Measurements from ENCODE around the gene SEPTIN3.

Gene SEPTIN3, protein sequence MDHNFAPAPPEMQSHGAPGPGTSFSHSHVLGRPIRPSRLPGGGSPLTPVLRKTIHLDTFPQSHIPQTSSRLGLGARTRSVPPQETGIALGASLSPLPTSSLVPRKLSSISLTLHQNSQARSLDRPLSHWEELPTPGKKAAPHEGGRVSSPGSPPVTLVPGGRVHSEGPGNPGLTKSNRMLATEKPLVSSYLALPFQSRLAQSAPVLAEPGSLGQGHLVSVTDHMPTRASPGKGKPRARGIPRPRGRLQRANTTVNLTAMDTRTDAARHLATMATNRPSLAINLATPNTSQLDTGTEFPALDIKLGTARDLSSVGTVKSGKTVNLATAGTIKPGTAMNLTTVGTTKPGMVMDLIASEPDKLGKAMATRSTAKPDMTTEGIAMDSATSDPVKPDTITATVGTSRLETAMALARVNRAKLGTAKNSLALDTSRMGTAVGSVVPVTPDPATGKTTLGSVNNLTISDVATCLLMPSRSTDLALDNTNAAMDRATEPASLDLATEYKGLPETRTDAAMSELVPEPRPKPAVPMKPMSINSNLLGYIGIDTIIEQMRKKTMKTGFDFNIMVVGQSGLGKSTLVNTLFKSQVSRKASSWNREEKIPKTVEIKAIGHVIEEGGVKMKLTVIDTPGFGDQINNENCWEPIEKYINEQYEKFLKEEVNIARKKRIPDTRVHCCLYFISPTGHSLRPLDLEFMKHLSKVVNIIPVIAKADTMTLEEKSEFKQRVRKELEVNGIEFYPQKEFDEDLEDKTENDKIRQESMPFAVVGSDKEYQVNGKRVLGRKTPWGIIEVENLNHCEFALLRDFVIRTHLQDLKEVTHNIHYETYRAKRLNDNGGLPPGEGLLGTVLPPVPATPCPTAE

DNA sequence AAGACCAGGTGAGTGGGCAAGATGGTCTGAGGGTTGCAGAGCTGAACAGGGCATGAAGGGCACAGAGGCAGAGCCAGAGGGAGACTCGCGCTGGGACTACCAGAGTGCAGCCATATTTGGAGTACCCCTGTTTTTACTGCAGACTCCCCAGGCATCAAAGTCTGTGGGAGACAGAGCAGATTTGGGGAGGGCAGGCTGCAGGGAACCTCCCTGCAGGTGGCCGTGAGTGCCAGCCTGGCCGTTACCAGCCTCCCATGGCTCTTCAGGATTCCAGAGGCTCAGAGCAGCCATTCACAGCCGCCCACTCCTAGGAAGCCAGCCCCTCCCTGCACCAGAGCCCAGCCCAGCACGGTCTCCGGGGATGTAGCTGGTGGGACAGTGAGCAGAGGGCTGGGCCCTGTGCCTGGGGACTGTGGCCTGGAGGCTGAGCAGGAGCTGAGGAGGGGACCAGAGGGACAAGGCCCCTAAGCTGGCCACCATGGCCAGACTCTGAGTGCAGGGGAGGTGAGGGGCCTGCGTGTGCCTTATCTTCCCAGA lies at the start of gene SEPTIN3:
Gene SEPTIN3, plus strand, starts transcription at position 334 of the 537 bp plus-strand sequence. CDS start 2,050 bp downstream, outside the sequence.
- DNase-seq: no peak

DNA sequence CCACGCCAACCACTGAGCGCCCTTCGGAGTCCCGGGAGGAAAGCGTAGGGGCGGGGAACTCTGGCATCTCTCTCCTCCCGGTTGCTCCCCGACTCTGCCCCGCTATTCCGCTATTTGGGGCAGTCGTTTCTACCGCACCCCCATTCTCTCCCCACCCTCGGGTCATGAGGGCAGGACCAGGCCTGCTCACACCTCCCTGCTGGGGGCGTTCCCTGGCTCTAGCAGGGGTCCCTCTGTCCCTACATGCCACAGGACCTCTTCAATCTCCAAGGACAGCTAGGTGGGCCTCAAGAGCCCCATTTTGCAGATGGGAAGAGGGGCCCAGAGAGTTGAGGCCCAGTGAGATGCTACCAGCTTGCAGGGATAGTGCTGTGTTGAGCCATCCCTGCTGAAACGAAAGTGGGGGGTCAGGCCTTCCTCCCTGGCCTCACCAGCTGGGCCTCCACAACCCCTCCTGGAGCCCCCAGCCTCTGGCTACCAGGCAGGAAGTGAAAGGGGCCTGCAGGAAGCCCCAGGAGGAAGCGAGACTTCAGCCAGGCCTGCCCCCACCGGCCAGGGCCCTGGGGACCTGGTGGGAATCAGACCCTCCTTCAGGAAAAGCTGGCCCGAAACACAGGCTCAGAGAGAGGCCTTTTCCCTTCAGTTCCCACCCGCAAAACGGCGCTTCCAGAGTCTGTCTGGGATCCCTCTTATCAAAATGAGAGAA lies 48.8 kb upstream of the SEPTIN3 start:
- no peak for DNase-seq

DNA sequence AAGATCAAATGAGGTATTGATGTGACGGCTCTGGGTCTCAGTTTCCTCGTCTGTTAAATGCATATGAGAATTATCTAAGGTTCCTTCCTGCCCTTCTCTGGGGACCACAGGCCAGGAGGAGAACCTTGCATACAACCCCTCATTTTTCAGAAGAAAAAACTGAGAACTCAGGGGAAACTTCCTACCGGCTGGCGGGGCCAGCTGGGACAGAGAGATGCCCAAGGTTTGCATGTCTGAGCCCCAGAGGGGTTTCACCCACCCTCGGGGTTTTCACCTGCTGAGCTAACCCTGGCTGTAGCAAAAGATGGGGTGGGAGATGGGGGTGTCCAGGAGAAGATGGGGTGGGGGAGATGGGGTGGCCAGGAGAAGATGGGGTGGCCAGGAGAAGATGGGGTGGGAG lies 46.9 kb upstream of the SEPTIN3 start:
- DNase-seq: no peak

DNA sequence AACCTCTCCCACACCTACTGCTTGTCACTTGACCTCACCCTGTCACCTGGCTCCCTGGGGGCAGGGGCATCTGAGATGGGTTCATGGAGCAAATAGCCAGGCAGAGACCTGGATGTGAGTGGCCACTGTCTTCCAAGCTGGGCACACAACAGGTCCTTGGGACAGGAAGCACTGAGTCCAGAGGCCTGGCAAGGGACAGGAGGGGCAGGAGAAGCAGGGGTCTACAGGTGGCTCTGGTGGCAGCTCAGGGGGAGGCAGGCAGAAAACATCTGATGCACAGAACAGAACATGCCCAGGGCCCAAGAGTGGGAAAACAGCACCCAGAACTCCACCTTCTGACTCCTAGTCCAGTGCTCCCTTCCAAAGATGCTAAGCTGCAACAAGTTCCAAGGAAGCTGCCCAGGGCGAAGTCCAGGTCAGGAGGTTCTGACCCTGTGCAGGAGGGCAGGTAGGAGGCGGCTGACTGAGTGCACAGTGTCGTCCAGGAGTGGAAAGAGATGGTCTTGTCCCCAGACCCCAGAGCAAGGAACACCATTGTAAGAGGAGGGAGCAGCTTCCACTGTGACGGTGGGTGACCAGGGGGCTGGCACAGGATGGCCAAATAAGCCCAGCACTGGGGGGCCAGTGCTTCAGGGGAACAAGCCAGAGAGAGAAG lies 46.2 kb upstream of the SEPTIN3 start:
- no peak for DNase-seq

DNA sequence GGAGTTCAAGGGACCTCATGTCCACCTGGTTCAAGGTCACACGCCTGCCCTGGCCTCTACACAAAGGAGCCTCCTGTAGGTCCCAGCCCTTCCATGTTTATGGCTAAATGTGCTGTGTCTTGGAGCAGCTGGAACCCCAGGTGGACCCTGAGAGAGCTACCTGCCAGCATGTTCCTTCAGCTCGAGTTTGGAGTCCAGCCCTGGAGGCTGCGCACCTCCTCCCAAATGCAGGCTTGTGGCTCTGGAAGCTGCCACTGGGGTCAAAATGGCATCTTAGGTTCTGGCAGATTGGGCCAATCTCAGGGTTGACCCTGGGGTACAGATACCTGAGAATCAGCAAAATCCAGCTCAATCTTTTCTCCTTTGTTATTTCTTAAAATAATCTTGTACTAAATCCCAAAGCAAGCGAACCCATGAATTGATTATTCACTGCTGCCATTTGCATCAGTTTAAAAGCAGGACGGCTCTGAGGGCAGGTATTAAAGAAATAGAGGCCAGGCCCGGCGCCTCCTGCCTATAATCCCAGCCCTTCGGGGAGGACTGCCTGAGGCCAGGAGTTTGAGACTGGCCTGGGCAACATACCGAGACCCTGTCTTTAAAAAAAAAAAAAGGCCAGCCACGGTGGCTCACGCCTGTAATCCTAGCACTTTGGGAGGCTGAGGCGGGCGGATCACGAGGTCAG lies 45.5 kb upstream of the SEPTIN3 start:
- no peak for DNase-seq

DNA sequence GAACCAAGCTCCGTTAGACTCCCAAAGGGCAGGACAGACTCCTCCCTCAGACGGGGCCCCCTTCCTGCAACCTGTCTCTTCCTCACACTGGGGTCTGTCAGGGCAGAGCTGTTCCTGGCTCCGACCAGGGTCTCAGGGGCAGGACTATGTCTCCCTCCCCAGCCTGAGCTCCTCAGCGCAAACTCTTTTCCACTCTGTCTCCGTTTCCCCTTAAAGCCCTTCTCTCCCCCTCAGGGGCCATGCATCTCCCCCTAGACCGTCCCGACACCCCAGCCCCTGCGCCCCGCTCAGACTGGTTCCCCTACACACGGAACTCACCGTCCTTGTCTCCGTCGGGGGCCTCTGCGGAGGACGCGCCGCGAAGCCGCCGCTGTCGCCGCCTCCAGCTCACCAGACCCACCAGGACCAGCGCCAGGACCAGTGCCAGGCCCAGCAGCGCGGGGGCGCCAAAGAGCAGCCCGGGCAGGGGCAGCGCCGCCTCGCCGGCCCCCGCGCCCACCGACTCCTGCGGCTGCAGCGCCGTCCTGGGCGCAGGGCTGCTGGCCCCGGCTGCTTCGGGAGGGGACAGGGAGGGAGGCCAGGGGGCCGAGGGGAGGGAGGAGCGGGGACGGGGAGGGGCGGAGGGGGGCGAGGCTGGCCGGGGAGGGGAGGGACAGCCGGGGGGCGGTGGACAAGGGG lies 43.3 kb upstream of the SEPTIN3 start:
- peak; percentile 80 for DNase-seq

DNA sequence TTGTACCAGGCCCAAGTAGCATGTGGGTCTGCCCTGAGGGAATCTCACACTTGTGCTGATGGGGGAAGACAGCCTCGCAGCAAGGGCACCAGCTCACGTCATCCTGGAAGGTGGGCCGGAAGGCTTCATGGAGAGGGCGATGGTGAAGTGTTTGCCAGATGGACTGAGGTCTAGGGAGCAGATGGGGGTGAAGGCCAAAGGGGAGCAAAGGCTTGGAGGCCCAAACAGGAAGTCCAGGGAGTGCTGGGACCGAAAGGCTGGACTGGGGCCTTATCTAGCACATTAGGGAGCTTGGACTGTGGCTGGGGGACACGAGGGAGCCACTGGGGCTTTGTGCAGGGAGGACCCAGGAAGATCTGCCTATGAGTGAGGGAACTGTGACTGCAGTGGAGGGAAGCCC lies 41.4 kb upstream of the SEPTIN3 start:
- DNase-seq: no peak

DNA sequence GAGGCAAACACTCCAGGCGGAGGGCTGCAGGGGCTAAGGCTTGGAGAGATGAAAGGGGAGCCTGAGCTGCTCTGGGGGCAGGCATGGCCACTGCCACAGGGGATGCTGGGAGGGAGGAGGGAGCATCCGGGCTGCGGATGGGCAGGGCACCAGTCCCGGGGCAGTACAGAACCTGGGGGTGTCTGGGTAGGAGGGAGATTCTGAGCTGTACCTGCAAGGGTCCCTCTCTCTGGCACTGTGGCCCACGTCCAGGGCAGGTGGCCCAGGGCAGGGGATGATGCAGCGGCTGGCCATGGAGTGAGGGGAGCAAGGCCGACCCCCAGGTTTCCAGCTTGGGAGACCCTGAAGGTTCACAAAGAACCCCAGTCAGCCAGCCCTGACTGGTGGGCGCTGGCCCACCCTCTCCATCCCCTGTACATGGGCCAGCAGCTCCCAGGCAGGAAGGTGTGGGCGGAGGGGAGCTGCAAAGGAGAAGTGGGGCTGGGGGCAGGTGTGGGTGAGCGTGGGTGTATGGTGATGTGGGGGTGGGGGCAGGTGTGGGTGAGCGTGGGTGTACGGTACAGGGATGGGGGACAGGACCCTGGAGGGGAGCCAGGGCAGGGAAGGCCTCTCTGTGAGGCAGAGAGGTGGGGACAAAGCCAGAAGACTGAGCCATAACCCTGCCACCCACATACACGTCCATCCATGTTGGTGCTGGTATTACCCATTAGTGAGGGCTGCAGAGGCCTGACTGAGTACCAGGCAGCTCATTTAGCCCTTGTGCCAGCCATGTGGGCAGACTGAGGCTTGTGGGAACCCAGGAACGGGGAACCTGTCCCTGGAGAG lies 40.4 kb upstream of the SEPTIN3 start:
- DNase-seq: no peak

DNA sequence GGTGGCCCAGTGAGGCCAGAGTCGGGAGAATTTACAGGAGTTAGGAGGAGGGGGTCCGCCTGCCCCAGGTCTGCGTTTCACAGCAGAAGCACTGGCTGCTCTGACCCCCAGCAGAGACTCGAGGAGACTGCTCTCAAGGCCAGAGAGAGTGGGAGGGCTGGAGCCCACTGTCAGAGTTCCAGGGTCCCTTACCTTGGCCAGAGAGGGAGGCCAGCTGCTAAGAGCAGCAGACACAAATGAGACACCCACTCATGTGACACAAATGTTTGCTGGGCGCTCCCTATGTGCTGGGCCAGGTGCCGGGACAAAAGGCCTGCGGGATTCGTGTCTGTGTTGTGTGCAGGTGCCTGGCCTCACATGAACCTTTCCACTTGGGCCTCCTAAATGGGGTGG lies 39.8 kb upstream of the SEPTIN3 start:
- no peak for DNase-seq

DNA sequence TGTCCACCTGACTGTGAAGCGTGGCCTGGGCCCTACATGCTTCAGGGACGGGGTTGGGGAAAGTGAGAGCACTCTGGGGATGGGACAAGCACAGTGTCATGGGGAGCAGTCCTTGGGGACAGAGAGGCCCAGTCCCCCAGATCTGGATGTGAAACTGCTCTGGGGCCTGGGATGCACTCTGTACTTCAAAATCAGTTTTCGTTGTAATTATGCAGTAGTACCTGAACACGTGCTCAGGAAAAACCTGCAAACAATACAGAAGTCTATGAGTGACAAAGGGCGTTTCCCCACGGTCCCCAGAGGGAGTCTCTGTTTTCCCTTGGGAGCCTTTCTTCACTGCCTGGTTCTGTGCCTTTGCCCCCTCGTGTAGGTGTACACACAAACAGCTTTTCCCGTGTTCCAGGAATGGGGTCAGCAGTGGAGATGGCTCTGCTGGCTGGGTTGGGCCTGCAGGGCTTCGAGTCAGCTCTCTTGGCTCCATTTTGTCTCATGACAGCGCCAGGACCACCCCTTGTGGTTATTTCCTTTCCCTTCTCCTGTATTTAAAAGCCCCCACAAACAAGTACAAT lies 37.5 kb upstream of the SEPTIN3 start:
- no peak for DNase-seq

DNA sequence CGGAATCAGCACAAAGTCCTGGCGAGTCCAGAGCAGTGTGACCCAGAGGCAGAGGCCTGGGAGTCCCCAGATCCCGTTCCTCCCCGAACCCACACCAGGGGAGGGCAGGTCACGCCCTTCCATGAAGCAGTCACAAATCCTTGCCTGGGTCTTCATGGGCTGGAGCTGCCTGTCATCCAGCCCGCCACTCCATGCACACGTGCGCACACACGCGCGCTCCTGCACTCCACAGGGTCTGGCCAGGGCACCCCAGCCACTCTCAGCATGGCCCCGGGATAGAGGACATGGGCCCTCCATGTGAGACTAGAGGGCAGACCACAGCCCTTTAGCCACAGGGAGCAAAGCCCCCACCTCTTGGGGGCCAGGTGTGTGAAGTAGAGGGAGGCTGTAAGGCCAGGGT lies 36.9 kb upstream of the SEPTIN3 start:
- DNase-seq: no peak

DNA sequence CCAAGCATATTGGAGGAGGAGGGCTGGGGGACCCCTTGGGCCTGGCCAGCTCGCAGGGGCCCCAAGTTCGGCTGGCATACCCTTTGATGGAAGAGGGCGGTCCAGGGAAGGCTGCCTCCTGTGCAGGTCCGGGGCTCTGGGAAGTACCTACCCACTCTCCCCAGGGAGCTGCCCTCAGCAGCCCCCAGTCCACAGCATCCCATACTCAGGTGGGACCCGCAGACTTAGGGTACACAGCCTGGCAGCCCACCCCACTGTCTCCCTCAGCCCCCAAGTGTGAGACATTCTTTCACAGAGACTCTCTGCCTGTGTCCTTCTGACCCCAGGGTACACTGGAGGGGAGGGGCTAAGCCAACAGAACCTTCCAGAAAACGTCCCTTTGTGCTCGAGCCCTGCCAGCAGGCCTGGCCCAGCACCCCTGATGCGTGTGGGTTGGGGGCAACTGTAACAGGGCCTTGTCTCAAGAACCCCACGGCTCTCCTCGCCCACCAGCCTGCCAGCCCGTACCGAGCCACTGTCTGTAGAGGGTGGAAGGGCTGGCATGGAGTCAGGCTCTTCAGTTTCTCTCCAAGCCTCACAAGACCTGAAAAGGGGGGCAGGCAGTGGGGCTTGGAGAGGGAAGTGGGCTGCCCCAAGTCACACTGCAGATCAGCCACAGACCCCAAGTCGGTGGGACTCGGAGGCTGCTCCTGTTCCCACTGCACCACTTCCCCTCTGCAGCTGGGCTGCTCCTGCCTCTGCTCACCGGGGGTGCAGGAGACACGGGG lies 35.6 kb upstream of the SEPTIN3 start:
- no peak for DNase-seq

DNA sequence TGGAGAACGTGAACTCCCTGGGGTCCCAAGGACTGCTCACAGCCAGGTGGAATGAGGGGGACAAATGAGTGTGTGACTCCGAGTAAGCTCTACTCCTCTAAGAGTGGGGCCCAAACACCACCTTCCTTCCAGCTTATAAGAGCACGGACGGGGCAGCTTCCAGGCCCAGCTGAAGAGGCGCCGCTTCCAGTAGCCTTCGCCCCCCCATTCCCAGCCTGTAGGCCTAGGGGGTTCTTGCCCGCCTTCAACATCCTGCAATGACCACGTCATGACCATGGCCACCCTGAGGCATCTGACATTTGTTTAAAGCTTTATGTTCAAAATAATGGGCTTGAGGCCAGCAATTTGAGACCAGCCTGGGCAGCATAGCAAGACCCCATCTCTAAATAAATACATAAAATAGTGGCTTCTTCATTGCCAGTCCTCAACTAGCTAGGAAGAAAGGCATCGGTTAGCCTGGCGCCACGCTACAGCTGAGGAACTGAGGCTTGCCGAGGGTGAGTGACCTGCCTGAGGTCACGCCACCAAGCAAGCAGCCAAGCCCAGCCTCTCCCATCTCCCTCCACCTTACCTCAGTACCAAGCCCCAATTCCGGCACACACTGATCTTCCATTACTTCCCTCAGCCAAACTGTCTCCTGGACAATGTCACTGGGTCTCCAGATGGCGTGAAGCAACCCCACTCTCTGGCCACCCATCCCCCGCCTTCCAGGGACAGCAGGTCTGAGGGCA lies 34.8 kb upstream of the SEPTIN3 start:
- DNase-seq: no peak

DNA sequence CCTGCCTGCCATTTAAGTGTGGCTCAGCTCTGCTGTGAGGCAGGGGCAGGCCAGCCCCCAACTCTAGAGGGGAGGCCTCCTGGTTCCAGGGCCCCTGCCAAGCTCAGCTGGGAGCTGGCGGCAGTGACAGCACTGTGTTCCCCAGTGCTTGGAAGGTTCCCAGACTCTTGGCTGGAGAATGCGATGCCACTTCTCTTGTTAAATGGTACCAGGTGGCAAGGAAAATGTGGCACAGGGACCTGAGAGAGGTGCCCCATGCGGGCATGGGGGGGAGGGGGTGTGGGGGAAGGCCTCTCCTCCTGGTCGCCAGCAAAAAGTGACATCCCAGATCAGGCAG lies 34.3 kb upstream of the SEPTIN3 start:
- DNase-seq: no peak

DNA sequence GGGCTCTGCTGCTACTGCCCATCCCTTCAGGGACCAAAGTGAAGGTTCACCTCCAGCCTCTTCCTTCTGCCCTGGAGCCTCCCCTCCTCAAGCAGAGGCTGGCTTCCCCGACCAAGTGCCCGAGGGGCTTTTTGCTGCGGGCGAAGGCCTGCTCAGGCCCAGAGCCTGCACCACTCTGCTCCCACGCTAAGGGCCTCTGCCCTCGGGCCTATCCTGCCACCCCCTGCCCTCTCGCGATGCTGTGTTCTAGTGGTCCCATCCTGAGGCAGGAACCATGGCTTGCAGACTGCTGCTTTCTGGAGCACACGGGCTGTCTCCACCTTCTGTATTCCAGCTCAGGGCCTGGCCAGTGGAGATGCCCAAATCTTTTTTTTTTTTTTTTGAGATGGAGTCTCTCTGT lies 33.7 kb upstream of the SEPTIN3 start:
- no peak for DNase-seq

DNA sequence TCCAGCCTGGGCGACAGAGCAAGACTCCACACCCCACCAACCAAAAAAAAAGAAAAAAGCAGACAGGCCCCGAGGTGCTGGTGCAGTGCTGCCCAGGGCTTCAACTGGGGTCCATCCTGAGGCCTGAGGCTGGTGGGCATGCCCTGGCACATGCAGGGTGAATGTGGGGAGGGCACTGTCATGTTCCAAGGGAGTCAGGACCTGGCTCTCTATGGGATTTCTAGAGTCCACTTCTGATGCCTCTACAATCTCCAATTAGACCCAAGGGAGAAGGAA lies 32.4 kb upstream of the SEPTIN3 start:
- no peak for DNase-seq

DNA sequence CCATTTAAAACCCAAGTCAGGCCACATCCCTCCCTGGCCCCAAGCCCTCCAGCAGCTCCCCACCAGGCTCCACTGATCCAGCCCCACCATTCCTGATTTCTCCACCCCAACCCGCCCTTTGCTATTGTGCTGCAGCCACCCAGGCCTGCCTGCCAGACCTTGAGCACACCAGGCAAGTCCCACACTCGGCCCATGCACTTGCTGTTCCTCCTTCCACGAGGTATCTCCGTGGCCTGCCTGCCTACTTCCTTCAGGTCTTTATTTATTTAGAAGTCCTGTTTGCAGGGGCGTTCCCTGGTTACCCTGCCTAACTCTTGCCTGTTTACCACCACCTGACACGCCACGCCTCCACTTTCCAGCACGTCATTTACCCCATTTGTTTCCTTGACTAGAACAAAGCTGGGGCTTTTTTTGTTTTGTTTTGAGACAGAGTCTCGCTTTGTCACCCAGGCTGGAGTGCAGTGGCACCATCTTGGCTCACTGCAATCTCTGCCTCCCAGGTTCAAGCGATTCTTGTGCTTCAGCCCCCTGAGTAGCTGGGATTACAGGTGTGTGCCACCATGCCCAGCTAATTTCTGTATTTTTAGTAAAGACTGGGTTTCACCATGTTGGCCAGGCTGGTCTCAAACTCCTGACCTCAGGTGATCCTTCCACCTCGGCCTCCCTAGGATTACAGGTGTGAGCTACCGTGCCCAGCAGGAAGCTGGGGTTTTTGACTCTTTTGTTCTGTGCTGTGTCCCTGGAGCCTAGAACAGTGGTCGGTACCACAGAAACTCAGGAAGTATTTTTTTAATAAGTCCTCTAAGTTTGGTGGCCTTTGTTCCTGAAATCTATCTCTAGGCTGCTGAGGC lies 29.0 kb upstream of the SEPTIN3 start:
- peak; percentile 97 for DNase-seq

Measured in stimulated activated CD4-positive, alpha-beta T cell treated with anti-CD3 and anti-CD28 coated beads, Interleukin-4, amount 100 ng/mL, for 24 hours (primary cell).